Retinal pigment epithelial cell (primary cell): Measurements from ENCODE around the gene GRID1.

Experiments
- DNase-seq: peaks from one replicate; pipeline ENCODE4 v3.0.0-alpha.2; 2010; ENCODE audit warnings: low read depth
- H3K4me3 ChIP-seq: 2 replicates; pipeline ENCODE4 v1.5.1; 2011; ENCODE audit warnings: mild to moderate bottlenecking, low read length, control low read depth, moderate library complexity
- CTCF ChIP-seq: conservative IDR thresholded peaks from 2 replicates; pipeline ENCODE4 v1.5.1; 2011; ENCODE audit warnings: low read depth, low read length, control low read depth, inconsistent platforms

GRID1 gene

GRCh38 chr10:86233131-86233530, 133.5 kb downstream of the GRID1 start:
- H3K4me3 ChIP-seq: no peak overlapping the region
- TF ChIP-seq CTCF: no peak
- DNase-seq: no peak

- TF ChIP-seq CTCF: no peak
- no peak overlapping the region for H3K4me3 ChIP-seq
- no peak for DNase-seq
These were observed 134.0 kb downstream of the GRID1 start for GRCh38 chr10:86232644-86233043.

- no peak for TF ChIP-seq CTCF
- no peak overlapping the region for H3K4me3 ChIP-seq
- DNase-seq: no peak
These were observed 134.6 kb downstream of the GRID1 start for GRCh38 chr10:86231796-86232560.

- no peak for TF ChIP-seq CTCF
- DNase-seq: no peak
- H3K4me3 ChIP-seq: no peak overlapping the region
These were observed 135.9 kb downstream of the GRID1 start for GRCh38 chr10:86230557-86231180.

- TF ChIP-seq CTCF: no peak
- no peak for DNase-seq
These were observed 136.6 kb downstream of the GRID1 start for GRCh38 chr10:86229811-86230556.

GRCh38 chr10:86229376-86229775, 137.2 kb downstream of the GRID1 start:
- no peak overlapping the region for H3K4me3 ChIP-seq
- no peak for TF ChIP-seq CTCF
- DNase-seq: no peak

More at GRCh38 chr10:86229811-86230556, 136.6 kb downstream of the GRID1 start:
- H3K4me3 ChIP-seq: no peak overlapping the region
